H1 (cell line): ENCODE data around the gene MRGPRE. TPM values are rescaled to one million over a fixed set of nuclear protein-coding genes. Genes with fewer than 3 reads are reported as not detected.

ENCODE experiments used
- CBX8 ChIP-seq: fragments of 300-800, 300-1000 bp; sonication (generic); IDR thresholded peaks from 2 replicates; pipeline ENCODE4 v1.7.1; 2016; ENCODE audit warnings: low read depth, low read length, borderline replicate concordance
- CHD7 ChIP-seq: fragments of 300-600 bp; sonication (generic); IDR thresholded peaks from 2 replicates; pipeline ENCODE4 v1.7.1; 2012; ENCODE audit warnings: low read length, moderate library complexity, mild to moderate bottlenecking, inconsistent platforms; ENCODE audit not compliant: insufficient replicate concordance
- CREB1 ChIP-seq: IDR thresholded peaks from 2 replicates; pipeline ENCODE4 v1.6.1; 2012; ENCODE audit warnings: inconsistent platforms
- EP300 ChIP-seq, 2 experiments: IDR thresholded peaks; 1 replicate in 1 of 2; 2 replicates in 1 of 2; pipeline ENCODE4 v1.6.1; 2011 to 2012; ENCODE audit warnings: low read depth in 2 of 2, low read length in 2 of 2, mild to moderate bottlenecking in 2 of 2, borderline replicate concordance in 1 of 2, inconsistent platforms in 1 of 2, moderate library complexity in 1 of 2
- GABPA ChIP-seq: IDR thresholded peaks from 2 replicates; pipeline ENCODE4 v1.6.1; 2011; ENCODE audit warnings: mild to moderate bottlenecking, low read length, moderate library complexity, borderline replicate concordance; ENCODE audit not compliant: insufficient read depth
- HDAC2 ChIP-seq, 2 experiments: fragments of 300-600 bp in 1 of 2; sonication (generic) in 1 of 2; IDR thresholded peaks; 2 replicates each; pipeline ENCODE4 v1.6.1; 2011 to 2012; ENCODE audit warnings: low read depth in 2 of 2, low read length in 2 of 2, mild to moderate bottlenecking in 2 of 2, moderate library complexity in 2 of 2, borderline replicate concordance in 1 of 2, inconsistent platforms in 1 of 2
- POLR2A ChIP-seq, 2 experiments: IDR thresholded peaks; 1 replicate in 1 of 2; 2 replicates in 1 of 2; pipeline ENCODE4 v1.6.1; 2011; ENCODE audit warnings: low read depth in 2 of 2, low read length in 2 of 2, mild to moderate bottlenecking in 2 of 2; ENCODE audit errors: control extremely low read depth in 1 of 2
- SIN3A ChIP-seq, 2 experiments: IDR thresholded peaks in 1 of 2; conservative IDR thresholded peaks in 1 of 2; 2 replicates each; pipeline ENCODE4 v1.6.1; 2011 to 2012; ENCODE audit warnings: low read length in 2 of 2, improper control_type of control experiment in 1 of 2, low read depth in 1 of 2, mild to moderate bottlenecking in 1 of 2
- SP1 ChIP-seq: IDR thresholded peaks from 2 replicates; pipeline ENCODE4 v1.6.1; 2011; ENCODE audit warnings: low read depth, low read length
- TAF7 ChIP-seq: optimal IDR thresholded peaks from 2 replicates; pipeline ENCODE3; 2011; ENCODE audit warnings: low read depth, mild to moderate bottlenecking, inconsistent platforms, low read length, moderate library complexity, borderline replicate concordance
- polyA plus RNA-seq, 7 experiments: library from polyadenylated mRNA; depleted of rRNA in 3 of 7; stranded (reverse) in 5 of 7; unstranded in 2 of 7; fragments of >200 nt in 5 of 7; fragments of 200-250 nt in 2 of 7; gene quantifications; 1 replicate in 5 of 7; 2 replicates in 1 of 7; 4 replicates in 1 of 7; pipeline versions ENCODE4 v1.2.1 to v1.2.3, GENCODE V29; 2011 to 2013; ENCODE audit warnings: missing spikeins in 2 of 7, mixed read lengths in 2 of 7
- total RNA-seq: library from RNA; stranded (reverse); fragmentation: NEBNext Ultra II Directional; extraction: Animal tissue kit (Norgen Biotek cat#: 25700); gene quantifications from 2 replicates; pipeline ENCODE4 v1.2.1, GENCODE V29; 2021

Gene MRGPRE
- total and polyA plus RNA-seq, 2 of the 8 experiments (the other 6 are each of a cell fraction or from before 2014, with no cell fraction given), result not detected

GRCh38 chr11:3188496-3189195 lies 43.6 kb downstream of the MRGPRE start (continued):
- TF ChIP-seq CHD7 (no peak), CBX8 (no peak), SP1 (no peak), HDAC2 (IDR thresholded peaks at IDR 0.05; ENCODE audit: borderline replicate concordance in 1 of 2, low read depth in 2 of 2, low read length in 2 of 2) (no peak), SIN3A (conservative IDR thresholded peaks at IDR 0.05 in 1 of 2, IDR thresholded peaks at IDR 0.05 in 1 of 2; ENCODE audit: low read depth in 1 of 2, low read length in 2 of 2) (no peak), GABPA (no peak), POLR2A (IDR thresholded peaks at IDR 0.05; ENCODE audit: control extremely low read depth in 1 of 2, low read depth in 2 of 2, low read length in 2 of 2) (no peak), CREB1 (no peak), EP300 (IDR thresholded peaks at IDR 0.05; ENCODE audit: borderline replicate concordance in 1 of 2, low read depth in 2 of 2, low read length in 2 of 2) (no peak), TAF7 (no peak)
- TF ChIP-seq, all 59 proteins: peak for 0
